ENCODE results near the gene WDR83. TPM values are rescaled to one million over a fixed set of nuclear protein-coding genes. Genes with fewer than 3 reads are reported as not detected.
"Not testable (repeated sequence)": the region's sequence is repeated elsewhere in the genome, so short reads cannot be mapped to it uniquely, and the experiment has no call there.

Gene WDR83
- polyA plus RNA-seq, 4 donors, result 14.1 to 21.4 (median 15.0) TPM

- DNase-seq (ENCODE audit: low read depth in 4 of 4, low spot score in 3 of 4), result no peak
These were observed 44.6 kb downstream of the WDR83 start for GRCh38 chr19:12711187-12711586.

GRCh38 chr19:12712077-12712476 is 45.5 kb downstream of the WDR83 start:
- not testable (repeated sequence) for DNase-seq (ENCODE audit: low read depth in 4 of 4, low spot score in 3 of 4)

GRCh38 chr19:12713304-12713703 is 46.7 kb downstream of the WDR83 start:
- DNase-seq (ENCODE audit: low read depth in 4 of 4, low spot score in 3 of 4), result not testable (repeated sequence)

- no peak for DNase-seq (ENCODE audit: low read depth in 4 of 4, low spot score in 3 of 4)
These were observed 48.5 kb downstream of the WDR83 start for GRCh38 chr19:12715102-12715501.

GRCh38 chr19:12715929-12716328 is 49.3 kb downstream of the WDR83 start:
- no peak for DNase-seq (ENCODE audit: low read depth in 4 of 4, low spot score in 3 of 4)

- no peak for DNase-seq (ENCODE audit: low read depth in 4 of 4, low spot score in 3 of 4)
These were observed 53.7 kb downstream of the WDR83 start for GRCh38 chr19:12720296-12720695.

- no peak for DNase-seq (ENCODE audit: low read depth in 4 of 4, low spot score in 3 of 4)
These were observed 54.4 kb downstream of the WDR83 start for GRCh38 chr19:12720851-12721655.

- peak in 3 of 4 donors; percentile 51 to 57 (median 51) for DNase-seq (ENCODE audit: low read depth in 4 of 4, low spot score in 3 of 4)
These were observed 55.3 kb downstream of the WDR83 start for GRCh38 chr19:12721656-12722565.

- DNase-seq (ENCODE audit: low read depth in 4 of 4, low spot score in 3 of 4), result peak; percentile 92 to 99 (median 98)
These were observed 56.2 kb downstream of the WDR83 start for GRCh38 chr19:12722566-12723380.

GRCh38 chr19:12723381-12723640 is 56.7 kb downstream of the WDR83 start:
- no peak for DNase-seq (ENCODE audit: low read depth in 4 of 4, low spot score in 3 of 4)

- DNase-seq (ENCODE audit: low read depth in 4 of 4, low spot score in 3 of 4), result no peak
These were observed 57.2 kb downstream of the WDR83 start, which contains the start of gene TNPO2 for GRCh38 chr19:12723641-12724426. Gene TNPO2, minus strand, starts transcription at chr19:12723932. Its CDS starts 2,955 bp downstream, at chr19:12720977.

Other genes starting within 250 kb of the WDR83 start
- gene ZNF443, start 225.8 kb upstream of the WDR83 start, polyA plus RNA-seq (ENCODE audit: insufficient read length in 4 of 4), result 10 to 100 TPM in 3 of 4 donors, 1 to 10 TPM in 1; 9.7 to 12.0 (median 11.6) TPM
- 1 to 10 TPM; 7.2 to 9.7 (median 9.0) TPM for gene ZNF709, start 182.0 kb upstream of the WDR83 start, polyA plus RNA-seq (ENCODE audit: insufficient read length in 4 of 4)
- 10 to 100 TPM; 13.5 to 15.9 (median 14.9) TPM for gene ZNF564, start 115.3 kb upstream of the WDR83 start, polyA plus RNA-seq (ENCODE audit: insufficient read length in 4 of 4)
- 1 to 10 TPM; 3.9 to 5.1 (median 4.9) TPM for gene ZNF490, start 56.0 kb upstream of the WDR83 start, polyA plus RNA-seq (ENCODE audit: insufficient read length in 4 of 4)
- 10 to 100 TPM; 18.3 to 26.1 (median 24.1) TPM for gene ZNF791, start 55.9 kb upstream of the WDR83 start, polyA plus RNA-seq (ENCODE audit: insufficient read length in 4 of 4)
- 10 to 100 TPM; 24.9 to 35.3 (median 29.7) TPM for gene MAN2B1, start 65 bp upstream of the WDR83 start, polyA plus RNA-seq (ENCODE audit: insufficient read length in 4 of 4)
- gene DHPS, start 15.1 kb downstream of the WDR83 start, polyA plus RNA-seq (ENCODE audit: insufficient read length in 4 of 4), result 10 to 100 TPM; 70.5 to 84.3 (median 75.8) TPM
- under 1 TPM in 2 of 4 donors, not detected in 2; 0.39 to 0.56 TPM for gene GNG14, start 21.2 kb downstream of the WDR83 start, polyA plus RNA-seq (ENCODE audit: insufficient read length in 4 of 4)
- 10 to 100 TPM; 12.1 to 18.5 (median 13.1) TPM for gene FBXW9, start 29.8 kb downstream of the WDR83 start, polyA plus RNA-seq (ENCODE audit: insufficient read length in 4 of 4)
- gene TNPO2, start 57.1 kb downstream of the WDR83 start, polyA plus RNA-seq (ENCODE audit: insufficient read length in 4 of 4), result 10 to 100 TPM; 65.4 to 76.8 (median 68.6) TPM
- 100 to 1,000 TPM; 155 to 204 (median 164) TPM for gene TRIR, start 67.9 kb downstream of the WDR83 start, polyA plus RNA-seq (ENCODE audit: insufficient read length in 4 of 4)
- gene GET3, start 70.7 kb downstream of the WDR83 start, polyA plus RNA-seq (ENCODE audit: insufficient read length in 4 of 4), result 10 to 100 TPM; 80.1 to 95.8 (median 88.6) TPM
- under 1 TPM in 1 of 4 donors, not detected in 3; 0.12 TPM for gene BEST2, start 85.0 kb downstream of the WDR83 start, polyA plus RNA-seq (ENCODE audit: insufficient read length in 4 of 4)
- 10 to 100 TPM; 39.0 to 61.9 (median 42.5) TPM for gene HOOK2, start 108.7 kb downstream of the WDR83 start, polyA plus RNA-seq (ENCODE audit: insufficient read length in 4 of 4)
- gene JUNB, start 124.7 kb downstream of the WDR83 start, polyA plus RNA-seq (ENCODE audit: insufficient read length in 4 of 4), result 10 to 100 TPM; 20.1 to 50.8 (median 38.2) TPM
- gene PRDX2, start 135.0 kb downstream of the WDR83 start, polyA plus RNA-seq (ENCODE audit: insufficient read length in 4 of 4), result 100 to 1,000 TPM; 295 to 351 (median 312) TPM
- 10 to 100 TPM in 1 of 4 donors, 1 to 10 TPM in 3; 5.6 to 13.3 (median 7.5) TPM for gene THSD8, start 135.3 kb downstream of the WDR83 start, polyA plus RNA-seq (ENCODE audit: insufficient read length in 4 of 4)
- gene RNASEH2A, start 139.8 kb downstream of the WDR83 start, polyA plus RNA-seq (ENCODE audit: insufficient read length in 4 of 4), result 10 to 100 TPM; 29.2 to 42.0 (median 31.2) TPM
- under 1 TPM in 1 of 4 donors, not detected in 3; 0.08 TPM for gene RTBDN, start 167.8 kb downstream of the WDR83 start, polyA plus RNA-seq (ENCODE audit: insufficient read length in 4 of 4)
- gene MAST1, start 171.7 kb downstream of the WDR83 start, polyA plus RNA-seq (ENCODE audit: insufficient read length in 4 of 4), result 1 to 10 TPM in 2 of 4 donors, under 1 TPM in 2; 0.91 to 1.6 (median 1.1) TPM
- gene DNASE2, start 214.6 kb downstream of the WDR83 start, polyA plus RNA-seq (ENCODE audit: insufficient read length in 4 of 4), result 10 to 100 TPM; 11.9 to 16.2 (median 12.7) TPM
- gene KLF1, start 220.4 kb downstream of the WDR83 start, polyA plus RNA-seq (ENCODE audit: insufficient read length in 4 of 4), result under 1 TPM; 0.41 to 0.49 (median 0.44) TPM
- 10 to 100 TPM; 24.7 to 36.2 (median 30.4) TPM for gene GCDH, start 224.4 kb downstream of the WDR83 start, polyA plus RNA-seq (ENCODE audit: insufficient read length in 4 of 4)